ENCODE measurements around the gene DAPP1. TPM values are rescaled to one million over a fixed set of nuclear protein-coding genes. Genes with fewer than 3 reads are reported as not detected.
"Not testable (repeated sequence)": the region's sequence is repeated elsewhere in the genome, so short reads cannot be mapped to it uniquely, and the experiment has no call there.

The DAPP1 gene
- total RNA-seq, 2 donors from 2014 or later: 1.7 to 2.8 TPM

DNA sequence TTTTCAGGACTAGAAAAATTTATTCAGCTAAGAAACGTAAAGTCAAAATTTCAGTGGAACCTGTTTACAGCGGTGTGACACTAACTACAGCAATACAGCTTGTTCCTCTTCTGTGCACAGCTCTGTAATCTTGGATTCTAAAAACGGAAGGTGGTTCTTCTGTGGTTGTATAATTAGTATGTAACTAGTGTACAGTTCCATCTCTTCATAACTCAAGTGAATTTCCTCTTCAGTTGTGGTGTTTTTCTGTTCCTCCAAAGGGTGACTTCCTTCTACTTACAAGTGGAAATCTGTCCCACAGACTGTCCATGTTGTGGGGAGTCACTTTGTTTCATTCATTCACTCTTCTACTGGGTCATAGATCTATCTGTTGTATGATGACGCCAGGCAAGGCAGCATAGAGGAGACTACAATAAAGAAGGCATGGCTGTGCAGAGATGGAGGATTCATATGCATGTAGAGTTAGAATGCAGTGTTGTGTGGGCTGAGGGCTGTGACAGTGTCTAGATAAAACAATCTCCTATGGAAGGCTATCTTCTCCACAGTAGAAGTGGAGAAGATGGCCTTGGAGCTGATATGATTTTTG, 5.4 kb downstream of the DAPP1 start:
- DNase-seq (ENCODE audit: low spot score): no peak
- intact Hi-C loops (cut with DNase I): no loop called here

DNA sequence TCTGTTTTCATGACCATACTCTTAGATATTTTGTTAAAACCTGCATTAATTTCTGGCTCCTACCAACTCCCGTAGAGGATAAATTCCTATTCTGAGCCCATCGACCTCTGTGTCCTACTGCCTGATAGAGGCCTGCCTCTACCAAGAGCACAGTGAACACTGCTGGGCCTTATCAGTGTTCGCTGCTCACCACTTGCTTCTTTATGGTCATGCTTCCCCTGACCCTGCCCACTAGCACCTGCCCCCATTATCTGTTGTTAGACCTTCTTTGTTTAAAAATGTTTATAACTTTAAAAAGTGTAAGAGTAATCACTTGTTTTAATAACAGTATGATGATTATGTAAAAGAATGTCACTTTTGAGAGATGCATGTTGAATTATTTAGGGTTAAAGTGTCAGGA, 6.1 kb downstream of the DAPP1 start:
- DNase-seq (ENCODE audit: low spot score): no peak
- intact Hi-C loops (cut with DNase I): no loop called here

DNA sequence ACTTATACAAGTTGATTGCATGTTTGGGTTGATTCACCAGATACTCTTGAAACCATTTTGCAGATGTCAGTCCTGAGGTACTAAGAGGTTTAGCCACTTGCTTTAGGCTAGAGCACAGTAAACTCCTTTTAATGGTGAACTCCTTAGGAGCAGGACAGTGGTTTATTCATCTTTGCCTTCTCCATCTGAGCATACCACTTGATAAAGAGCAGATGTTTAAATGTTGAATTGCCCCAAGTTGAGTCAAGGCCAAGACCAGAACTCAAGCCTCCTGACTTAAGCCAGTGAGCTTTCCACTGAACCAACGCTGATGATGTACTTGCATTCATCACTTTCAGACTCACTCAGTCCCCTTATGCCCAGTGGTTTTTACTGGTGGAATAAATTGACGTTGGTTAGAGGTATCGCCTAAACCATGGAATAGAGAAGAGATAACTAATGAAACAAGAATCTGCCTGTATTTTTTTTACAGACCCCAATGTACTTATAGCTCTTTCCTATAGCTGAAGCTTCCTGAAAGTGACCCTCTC, 7.5 kb downstream of the DAPP1 start:
- intact Hi-C loops (cut with DNase I): no loop called here

DNA sequence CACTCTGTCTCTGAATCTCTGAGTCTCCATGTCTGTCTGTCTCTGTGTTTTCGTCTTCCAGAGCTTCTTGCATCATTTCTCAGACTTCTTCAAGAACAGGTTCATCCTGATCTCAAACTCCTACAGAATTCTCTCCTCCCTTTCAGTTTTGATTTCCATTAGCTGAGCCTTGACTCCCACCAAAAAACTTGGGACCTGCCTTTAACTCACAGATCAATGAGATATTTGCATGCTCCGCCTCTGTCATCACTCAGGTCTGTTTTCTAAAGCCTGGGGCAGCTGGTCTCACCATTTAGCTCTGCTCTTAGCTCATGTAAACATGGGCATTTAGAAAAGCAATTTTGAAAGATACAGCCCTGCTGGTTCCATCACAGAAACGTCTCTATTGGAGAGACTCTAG, 8.6 kb downstream of the DAPP1 start:
- no peak for DNase-seq (ENCODE audit: low spot score)
- intact Hi-C loops (cut with DNase I): no loop called here

More for the DNA sequence above, 7.5 kb downstream of the DAPP1 start:
- no peak for DNase-seq (ENCODE audit: low spot score)

DNA sequence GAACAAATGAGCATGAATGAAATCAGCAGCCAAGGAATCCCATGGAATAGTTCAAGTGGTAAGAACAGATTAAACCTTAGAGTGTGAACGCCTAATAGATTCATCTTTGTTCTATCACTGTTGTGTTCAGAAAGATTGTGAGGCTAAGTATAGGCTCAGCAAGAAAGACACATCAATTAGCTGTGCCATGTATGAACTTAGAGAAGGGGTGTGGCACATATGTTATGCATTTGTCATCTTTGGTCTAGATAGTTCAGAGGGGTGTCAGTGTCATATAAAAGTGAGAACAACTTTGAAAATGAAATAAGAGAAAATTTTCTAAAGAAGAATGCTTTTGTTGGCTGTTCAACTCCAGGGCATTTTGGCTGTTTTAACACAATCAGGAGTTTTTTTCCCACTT, 9.4 kb downstream of the DAPP1 start:
- intact Hi-C loops (cut with DNase I): no loop called here
- no peak for DNase-seq (ENCODE audit: low spot score)

DNA sequence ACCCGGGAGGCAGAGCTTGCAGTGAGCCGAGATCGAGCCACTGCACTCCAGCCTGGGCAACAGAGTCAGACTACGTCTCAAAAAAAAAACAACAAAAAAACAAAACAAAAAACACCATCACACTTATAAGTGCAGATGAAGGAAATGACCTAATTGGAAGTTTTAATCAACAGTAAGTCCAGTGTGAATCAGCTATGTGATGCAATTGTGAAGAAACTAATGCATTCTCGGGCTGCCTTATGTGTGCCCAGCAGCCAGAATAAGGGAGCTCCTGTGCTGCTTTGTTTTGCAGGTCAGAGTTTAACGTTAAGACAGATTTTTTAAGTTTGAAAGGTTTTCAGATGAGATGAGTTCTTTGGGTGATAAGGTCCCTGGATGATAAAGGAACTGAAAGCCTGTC, 10.8 kb downstream of the DAPP1 start:
- intact Hi-C loops (cut with DNase I): no loop called here
- DNase-seq (ENCODE audit: low spot score): no peak

DNA sequence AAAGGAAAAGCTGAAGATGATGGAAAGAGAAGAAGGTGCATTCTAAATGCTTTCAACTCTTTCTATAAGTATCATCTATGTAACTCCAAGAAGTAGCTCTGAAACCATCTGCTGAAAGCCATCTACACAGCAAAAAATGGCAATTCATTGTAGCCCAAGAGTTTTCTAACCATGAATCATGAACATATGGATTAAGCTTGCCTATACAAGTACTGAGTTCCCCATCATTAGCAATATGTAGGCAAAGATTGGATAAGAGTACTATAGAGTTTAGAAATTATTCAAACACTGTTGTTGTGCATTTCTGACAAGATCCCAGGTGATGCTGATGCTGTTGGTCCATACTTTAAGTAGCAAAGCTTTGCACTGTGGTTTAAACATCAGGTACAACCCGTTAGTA, 11.2 kb downstream of the DAPP1 start:
- intact Hi-C loops (cut with DNase I): no loop called here
- no peak for DNase-seq (ENCODE audit: low spot score)

DNA sequence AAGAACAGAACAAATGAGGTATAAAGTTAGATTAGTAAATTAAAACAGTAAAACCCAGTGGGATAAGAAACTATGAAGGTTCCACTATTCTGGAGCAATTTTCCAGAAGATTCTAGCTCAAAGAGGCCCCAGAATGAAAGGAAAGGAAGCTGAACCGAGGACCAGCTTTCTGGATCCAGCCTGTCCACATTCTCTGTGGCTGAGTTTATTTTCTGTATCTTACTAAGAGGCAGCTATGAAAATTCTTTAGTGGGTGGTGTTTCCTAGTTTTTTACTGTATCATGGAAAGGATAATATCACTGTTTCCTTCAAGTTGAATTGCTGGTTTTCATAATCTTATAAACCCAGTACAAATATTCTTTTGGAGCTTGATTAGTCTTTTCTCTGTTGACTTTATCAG, 11.8 kb downstream of the DAPP1 start:
- no peak for DNase-seq (ENCODE audit: low spot score)
- intact Hi-C loops (cut with DNase I): no loop called here

DNA sequence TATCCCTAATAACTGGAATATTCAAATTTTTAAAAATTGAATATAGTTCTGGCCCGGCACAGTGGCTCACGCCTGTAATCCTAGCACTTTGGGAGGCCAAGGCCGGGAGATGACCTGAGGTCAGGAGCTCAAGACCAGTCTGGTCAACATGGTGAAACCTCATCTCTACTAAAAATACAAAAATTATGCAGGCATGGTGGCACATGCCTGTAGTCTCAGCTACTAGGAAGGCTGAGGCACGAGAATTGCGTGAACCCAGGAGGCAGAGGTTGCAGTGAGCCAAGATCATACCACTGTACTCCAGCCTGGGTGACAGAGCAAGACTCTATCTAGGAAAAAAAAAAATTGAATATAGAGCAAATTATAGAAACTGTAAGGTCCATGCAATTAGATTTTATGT, 13.4 kb downstream of the DAPP1 start:
- intact Hi-C loops (cut with DNase I); DNase-seq (ENCODE audit: low spot score): not testable (repeated sequence)

DNA sequence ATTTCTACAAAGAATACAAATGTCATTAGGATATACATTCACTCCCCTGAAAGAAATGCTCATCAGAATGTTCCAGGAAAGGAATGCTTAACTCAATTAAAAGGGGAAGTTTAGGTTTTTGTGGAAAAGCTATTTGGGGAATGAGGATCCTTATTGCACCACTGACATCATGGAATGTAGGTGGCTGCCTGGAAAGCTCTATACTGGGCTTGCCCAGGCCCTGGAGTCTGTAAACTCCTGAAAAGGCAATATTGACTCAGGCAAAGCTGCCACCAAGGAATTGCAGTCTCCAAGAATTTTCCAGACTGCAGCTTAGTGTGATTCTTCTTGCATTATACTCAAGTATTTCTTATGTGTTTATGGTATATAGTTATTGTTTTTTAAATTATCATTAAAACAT, 15.7 kb downstream of the DAPP1 start:
- DNase-seq (ENCODE audit: low spot score): no peak
- intact Hi-C loops (cut with DNase I): no loop called here

DNA sequence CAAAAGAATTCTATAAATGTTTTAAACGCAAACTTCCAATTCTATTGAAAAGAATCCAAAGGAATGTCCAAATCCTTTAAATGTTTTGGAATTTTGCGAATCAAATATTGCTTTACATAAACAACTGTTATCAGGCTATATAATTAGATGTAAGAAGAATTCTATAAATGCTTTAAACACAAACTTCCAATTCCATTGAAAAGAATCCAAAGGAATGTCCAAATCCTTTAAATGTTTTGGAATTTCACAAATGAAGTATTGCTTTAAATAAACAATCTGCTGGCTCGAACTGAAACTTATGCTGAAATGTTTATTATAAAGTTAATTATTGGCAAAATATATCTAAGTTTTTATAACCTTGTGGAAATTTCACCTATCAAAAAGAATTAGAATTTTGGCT, 16.1 kb downstream of the DAPP1 start:
- DNase-seq (ENCODE audit: low spot score): no peak
- intact Hi-C loops (cut with DNase I): no loop called here

DNA sequence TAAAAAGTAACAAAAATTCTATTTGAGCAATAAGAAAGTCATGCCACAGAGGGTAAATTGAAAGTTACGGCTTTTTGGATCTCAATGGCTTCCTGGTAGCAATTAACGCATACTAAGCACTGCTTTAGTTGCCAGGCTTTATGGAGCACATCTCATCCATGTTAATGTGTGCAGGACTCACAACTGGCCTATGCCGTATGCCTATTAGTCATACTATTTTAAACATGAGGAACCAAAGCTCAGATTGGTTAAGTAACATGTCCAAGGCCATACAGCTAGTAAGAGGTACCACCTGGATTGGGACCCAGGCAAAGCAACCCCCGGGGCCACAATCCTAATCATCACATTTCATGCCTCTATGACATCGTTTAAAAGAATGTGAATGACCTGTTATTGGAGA, 17.1 kb downstream of the DAPP1 start:
- intact Hi-C loops (cut with DNase I): no loop called here
- DNase-seq (ENCODE audit: low spot score): no peak

DNA sequence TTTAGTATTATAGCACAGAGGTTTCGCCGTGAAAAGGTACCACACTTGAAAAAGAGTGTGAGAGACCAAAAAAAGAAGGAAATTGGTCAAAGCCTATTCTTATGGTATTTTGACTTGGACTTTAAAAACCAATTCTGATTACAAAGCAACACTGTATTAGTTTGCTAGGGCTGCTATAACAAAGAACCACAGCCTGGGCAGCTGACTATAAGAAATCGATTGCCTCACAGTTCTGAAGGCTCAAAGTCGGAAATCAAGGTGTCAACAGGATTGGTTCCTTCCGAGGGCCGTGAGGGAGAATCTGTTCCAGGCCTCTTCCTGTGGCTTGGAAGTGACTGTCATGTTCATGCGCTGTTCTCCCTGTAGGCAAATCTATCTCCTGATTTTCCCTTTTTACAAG, 17.9 kb downstream of the DAPP1 start:
- DNase-seq (ENCODE audit: low spot score): no peak
- intact Hi-C loops (cut with DNase I): no loop called here

DNA sequence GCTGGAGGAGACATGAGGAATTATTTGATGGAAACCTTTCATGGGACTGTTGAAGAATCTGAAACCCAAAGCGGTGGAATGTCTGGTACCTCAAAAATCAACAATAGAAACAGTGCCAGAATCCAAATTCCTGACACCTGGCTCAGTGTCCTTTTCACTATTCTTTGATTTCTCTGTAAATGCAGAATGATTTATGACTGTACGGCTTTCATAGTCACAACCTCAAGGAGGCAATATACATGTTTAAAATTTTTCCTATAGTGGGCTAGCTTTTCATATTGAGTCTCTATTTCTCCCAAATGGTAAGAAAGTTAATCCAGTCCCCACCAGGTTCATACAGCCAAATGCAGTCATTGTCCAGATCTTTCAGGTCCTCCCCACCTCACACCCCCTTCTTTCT, 19.3 kb downstream of the DAPP1 start:
- no peak for DNase-seq (ENCODE audit: low spot score)
- intact Hi-C loops (cut with DNase I): no loop called here

DNA sequence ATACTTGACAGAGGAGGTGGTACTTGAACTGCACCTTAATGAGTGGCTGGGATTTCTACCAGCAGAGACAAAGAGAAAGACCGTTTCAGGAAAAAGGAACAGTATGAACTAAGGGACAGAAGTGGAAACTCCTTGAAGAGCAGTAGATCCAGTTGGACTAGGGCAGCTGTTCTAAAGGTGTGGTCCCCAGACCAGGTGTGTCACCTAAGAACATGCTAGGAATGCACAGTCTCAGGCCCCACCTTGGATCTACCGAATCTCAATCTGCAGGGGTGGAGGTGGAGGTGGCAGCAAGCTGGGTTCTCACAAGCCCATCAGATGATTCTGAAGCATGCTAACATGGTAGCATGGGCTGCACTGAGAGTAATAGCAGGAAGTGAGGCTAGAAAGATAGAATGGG, 22.3 kb downstream of the DAPP1 start:
- DNase-seq (ENCODE audit: low spot score): no peak

DNA sequence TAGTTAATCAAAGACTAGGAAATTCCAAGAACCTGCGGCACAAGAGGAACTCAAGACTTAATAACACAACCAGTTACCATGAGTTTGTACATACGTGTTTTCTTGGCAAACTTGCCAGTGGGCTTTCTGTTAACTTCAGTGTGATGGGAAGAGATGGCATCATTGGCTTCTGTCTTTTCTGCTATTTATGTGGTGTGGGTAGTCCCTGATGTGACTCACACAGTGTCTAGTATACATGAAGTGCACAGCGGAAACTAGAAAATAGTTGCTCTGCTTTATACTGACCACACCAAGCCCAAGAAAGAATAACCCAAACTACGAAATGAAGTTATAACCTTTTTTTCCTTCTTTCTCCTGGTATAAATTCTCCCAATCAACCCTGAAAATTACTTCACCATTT, 24.5 kb downstream of the DAPP1 start:
- intact Hi-C loops (cut with DNase I): no loop called here
- no peak for DNase-seq (ENCODE audit: low spot score)

More for the DNA sequence above, 22.3 kb downstream of the DAPP1 start:
- intact Hi-C loops (cut with DNase I): no loop called here

DNA sequence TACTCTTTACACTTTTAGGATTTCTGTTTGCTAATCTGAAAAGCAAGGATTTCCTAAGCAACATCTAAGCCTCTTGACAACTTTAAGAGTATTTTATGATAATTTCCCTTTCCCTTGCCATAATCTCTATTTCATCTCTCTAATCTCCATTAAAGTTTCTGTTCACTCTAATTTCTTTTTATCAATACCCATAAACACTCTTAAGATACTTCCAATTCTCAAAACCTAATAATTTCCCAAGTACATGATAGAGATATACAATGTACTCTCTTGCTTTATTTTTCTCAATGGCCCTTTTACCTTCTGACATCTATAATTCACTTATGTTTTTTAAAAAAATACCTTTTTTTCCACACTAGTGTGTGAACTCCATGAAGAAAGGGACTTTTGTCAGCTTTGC, 26.8 kb downstream of the DAPP1 start:
- no peak for DNase-seq (ENCODE audit: low spot score)
- intact Hi-C loops (cut with DNase I): no loop called here

DNA sequence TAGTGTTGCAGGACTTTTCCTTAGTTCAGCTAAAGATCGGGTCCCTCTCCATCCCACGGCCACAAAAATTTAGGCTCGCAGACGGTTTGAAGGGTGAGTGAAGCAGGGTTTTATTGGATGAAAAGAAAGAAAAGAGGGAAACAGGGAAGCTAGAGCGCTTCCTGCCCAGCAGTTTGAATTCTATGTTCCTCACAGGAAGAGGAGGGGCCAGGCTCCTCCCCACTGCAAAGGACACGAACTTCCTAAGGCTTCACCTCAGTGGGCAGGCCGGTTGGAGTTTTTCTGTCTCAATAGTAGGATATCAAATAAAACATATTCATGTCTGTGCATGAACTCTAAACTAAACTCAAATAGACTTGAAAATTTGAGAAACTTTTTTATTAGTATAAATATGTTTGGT, 27.4 kb downstream of the DAPP1 start:
- no peak for DNase-seq (ENCODE audit: low spot score)
- intact Hi-C loops (cut with DNase I): no loop called here

DNA sequence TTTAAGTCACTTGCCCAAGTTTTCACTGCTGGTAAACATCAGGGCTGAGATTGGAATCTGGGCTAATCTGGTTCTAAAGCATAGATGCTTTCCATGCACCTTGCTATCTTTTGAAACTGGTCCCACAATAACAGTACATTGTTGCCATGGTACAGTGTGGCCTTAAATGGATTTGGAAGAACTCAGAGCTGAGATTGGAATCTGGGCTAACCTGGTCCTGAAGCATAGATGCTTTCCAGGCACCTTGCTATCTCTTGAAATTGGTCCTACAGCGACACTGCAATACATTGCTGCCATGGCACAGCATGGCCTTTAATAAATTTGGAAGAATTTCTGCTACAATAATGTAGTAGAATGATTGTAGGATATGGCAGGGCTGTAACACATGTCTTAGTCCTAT, 28.6 kb downstream of the DAPP1 start:
- intact Hi-C loops (cut with DNase I): loop anchor here in 1 of 2 donors (5.0 kb wide), 1 partner anchor 357 kb away; no protein-coding TSS in a partner anchor
- no peak for DNase-seq (ENCODE audit: low spot score)

DNA sequence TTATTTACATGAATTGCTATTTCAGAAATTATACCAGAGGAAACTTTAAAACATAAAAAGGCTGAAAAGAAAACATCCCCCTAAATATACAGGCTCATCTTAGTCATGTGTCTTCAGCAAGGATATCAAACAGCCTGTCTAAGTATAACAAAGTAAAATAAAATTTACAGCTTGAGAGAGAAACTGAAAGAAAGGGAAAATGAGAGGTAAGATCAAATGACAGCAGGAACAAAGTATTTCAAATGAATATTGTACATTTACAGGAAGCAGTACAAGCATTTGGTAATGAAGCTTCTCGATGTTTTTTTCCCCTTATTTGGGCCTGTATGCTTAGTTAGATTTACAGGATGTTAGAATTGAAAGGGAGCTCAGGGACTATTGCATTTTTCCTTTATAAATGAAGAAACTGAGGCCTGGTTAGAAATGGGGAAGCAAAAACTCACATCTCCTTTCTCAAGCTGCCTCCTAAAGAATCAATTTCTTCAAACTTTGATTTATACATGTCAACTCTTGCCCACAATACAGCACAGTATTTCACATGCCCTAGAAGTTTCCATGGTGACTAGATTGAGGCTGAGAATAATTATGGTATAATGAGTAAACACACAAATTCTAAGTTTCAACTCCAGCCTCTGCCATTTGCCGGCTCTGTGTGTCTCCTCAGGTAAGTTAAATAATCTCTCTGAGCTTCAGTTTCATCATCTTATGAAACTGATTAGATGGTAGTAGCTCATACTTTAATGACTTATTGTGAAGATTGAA, 29.3 kb downstream of the DAPP1 start:
- intact Hi-C loops (cut with DNase I): loop anchor here in 1 of 2 donors (5.0 kb wide), 1 partner anchor 356 kb away; no protein-coding TSS in a partner anchor
- no peak for DNase-seq (ENCODE audit: low spot score)

DNA sequence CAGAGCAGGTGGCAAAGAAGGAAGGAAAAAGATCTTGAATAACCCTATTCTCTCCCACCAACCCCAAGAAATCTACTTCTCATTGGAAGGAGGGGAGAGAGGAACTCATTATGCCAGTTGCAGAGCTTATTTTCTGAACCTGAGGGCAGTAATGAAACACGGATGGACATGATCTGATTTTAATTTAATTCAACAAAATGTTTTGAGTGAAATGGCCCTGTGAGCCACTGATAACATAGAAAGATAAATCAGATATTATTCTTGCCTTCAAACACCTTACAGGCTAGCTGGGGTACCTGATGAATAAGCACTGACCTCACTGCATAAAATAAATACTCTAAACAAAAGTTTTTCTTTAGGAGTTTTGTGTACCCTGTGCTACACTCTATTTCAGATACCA, 30.3 kb downstream of the DAPP1 start:
- intact Hi-C loops (cut with DNase I): loop anchor here in 1 of 2 donors (5.0 kb wide), 1 partner anchor 355 kb away; no protein-coding TSS in a partner anchor
- DNase-seq (ENCODE audit: low spot score): no peak
